Measurements from ENCODE around the gene RPL10A.
"Not testable (repeated sequence)": the region's sequence is repeated elsewhere in the genome, so short reads cannot be mapped to it uniquely, and the experiment has no call there.

Gene RPL10A

DNA sequence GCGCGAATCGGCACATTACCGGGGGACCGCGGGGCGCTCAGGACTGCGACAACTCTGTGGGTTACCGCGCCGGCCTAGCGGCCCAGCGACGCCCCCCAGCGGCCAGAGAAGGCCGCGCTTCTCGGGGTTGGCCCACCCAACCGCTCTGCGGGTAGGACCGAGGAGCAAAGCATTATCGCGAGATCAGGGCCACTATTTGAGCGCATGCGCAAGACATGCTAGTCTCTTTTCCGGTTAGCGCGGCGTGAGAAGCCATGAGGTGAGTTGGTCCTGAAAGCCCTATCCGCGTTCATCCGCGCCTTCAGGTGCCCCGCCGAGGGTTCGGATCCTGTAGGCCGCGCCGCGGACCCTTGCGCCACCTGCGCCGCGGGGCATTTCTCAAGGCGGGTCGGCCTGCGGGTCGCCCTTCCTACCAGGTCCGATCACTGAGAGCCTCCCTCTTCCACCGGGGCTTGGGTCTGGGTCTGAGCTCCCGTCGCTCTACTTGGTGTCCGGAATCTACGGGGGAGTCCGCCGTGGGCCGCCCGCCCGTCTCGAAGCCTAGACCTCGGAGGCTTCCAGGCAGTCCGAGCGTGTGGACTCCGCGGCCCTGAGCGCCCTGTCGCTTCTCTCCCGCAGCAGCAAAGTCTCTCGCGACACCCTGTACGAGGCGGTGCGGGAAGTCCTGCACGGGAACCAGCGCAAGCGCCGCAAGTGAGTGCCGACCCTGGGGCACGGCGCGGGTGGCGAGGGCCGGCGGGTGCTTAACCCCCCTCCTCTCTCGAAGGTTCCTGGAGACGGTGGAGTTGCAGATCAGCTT is at the start of gene RPL10A:
Gene RPL10A, plus strand, starts transcription at position 221 of the 799 bp plus-strand sequence. Its CDS starts 34 bp downstream, at position 255.
- DNase-seq, result peak; percentile 96

DNA sequence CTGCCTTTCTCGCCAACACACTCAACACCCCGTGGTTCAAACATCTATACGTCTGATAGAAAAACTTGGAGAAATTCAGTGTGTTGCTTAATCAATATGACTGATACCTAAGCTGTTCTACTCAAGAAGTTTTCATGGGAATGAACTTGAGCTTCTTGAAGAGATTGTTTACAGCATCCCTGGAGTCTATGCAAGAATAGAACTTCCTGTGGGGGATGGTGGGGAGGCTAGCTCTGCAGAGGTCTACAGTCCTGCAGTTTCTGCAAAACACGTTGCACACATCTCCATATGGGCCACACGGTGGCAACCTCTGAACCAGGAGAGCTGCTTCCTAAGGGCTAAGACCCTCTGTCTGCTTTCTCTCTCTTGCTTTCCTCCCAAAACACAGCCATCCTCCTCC is 48.8 kb upstream of the RPL10A start:
- no peak for DNase-seq

DNA sequence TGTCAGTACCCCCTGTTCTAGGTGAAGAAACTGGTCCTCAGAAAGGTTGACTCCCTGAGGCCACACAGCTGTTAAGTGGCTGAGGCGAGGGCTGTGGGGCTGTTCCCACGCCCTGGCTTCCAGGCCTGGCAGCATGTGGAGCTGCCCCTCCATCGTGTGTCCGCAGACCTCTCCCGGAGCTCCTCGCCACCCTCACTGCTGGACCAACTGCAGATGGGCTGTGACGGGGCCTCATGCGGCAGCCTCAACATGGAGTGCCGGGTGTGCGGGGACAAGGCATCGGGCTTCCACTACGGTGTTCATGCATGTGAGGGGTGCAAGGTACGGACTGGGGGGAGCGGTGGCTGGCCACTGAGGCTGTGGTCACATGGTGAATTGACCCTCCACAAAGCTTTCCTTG is 48.2 kb upstream of the RPL10A start:
- DNase-seq, result no peak

DNA sequence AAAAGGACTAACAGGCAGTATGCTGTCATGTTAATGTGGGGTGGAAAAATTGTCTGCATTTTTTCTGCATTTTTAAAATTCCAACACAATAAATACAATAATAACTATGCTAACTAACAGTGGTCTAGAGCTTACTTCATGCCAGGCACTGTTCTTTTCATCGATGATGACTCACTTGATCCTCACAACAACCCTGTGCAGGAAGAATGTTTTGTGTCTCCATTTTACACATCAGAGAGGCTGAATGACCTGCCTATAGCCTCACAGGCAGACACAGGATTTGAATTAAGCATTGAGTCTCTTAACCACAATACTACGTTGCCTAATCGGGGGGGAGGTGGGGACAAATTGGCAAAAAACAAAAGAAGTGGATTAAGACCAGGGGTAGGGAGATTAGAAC is 42.9 kb upstream of the RPL10A start:
- DNase-seq, result no peak

DNA sequence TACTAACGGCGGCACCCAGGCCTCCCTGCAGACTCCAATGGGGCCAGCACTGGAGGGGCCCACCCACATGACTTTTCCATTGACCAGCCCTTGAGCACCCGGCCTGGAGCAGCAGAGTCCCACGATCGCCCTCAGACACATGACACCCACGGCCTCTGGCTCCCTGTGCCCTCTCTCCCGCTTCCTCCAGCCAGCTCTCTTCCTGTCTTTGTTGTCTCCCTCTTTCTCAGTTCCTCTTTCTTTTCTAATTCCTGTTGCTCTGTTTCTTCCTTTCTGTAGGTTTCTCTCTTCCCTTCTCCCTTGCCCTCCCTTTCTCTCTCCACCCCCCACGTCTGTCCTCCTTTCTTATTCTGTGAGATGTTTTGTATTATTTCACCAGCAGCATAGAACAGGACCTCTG is 42.1 kb upstream of the RPL10A start:
- no peak for DNase-seq

DNA sequence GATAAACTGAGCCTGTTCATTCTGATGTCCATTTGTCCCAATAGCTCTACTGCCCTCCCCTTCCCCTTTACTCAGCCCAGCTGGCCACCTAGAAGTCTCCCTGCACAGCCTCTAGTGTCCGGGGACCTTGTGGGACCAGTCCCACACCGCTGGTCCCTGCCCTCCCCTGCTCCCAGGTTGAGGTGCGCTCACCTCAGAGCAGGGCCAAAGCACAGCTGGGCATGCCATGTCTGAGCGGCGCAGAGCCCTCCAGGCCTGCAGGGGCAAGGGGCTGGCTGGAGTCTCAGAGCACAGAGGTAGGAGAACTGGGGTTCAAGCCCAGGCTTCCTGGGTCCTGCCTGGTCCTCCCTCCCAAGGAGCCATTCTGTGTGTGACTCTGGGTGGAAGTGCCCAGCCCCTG is 40.8 kb upstream of the RPL10A start:
- no peak for DNase-seq

DNA sequence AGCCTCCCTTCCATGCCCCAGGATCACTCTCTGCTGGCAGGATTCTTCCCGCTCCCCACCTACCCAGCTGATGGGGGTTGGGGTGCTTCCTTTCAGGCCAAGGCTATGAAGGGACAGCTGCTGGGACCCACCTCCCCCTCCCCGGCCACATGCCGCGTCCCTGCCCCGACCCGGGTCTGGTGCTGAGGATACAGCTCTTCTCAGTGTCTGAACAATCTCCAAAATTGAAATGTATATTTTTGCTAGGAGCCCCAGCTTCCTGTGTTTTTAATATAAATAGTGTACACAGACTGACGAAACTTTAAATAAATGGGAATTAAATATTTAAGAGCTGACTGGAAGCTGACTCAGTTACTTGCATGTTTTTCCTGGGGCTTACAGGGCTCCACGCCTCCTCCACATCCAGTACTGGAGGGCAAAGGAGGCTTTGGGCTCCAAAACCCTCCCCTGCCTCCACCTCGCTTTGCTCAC is 40.3 kb upstream of the RPL10A start:
- no peak for DNase-seq

DNA sequence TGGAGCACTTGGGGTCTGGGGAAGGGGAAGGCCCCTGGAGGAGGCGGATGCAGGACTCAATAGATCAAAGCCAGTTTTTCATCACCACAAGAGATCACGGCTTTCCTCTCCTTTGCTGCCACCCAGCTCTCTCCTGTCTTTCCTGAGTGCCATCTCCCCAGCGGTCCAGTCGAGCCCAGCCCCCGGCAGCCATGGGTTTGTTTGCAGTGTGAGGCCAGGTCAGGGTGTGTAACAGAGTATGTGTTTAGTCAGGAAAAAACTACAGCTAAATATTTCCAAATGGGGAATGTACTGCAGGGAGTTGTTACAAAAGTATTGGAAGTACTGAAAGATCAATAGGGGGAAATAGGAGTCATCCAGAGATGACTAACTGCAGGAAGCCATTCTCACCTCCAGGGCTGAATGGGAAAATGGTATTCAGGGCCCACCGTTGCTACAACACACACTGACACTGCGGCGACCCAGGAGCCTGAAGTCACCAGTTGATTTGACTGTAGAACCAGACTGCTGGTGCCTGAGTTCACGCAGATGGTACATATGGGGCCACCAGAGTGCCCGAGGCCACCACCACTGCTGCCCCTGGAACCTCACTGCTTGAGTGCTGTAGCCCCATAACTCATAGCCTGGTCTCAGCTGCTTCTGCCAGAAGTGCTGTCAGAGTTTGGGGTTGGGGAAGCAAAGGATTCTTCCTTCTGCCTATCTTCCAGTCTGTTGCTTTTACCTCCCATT is 39.6 kb upstream of the RPL10A start:
- DNase-seq, result no peak

DNA sequence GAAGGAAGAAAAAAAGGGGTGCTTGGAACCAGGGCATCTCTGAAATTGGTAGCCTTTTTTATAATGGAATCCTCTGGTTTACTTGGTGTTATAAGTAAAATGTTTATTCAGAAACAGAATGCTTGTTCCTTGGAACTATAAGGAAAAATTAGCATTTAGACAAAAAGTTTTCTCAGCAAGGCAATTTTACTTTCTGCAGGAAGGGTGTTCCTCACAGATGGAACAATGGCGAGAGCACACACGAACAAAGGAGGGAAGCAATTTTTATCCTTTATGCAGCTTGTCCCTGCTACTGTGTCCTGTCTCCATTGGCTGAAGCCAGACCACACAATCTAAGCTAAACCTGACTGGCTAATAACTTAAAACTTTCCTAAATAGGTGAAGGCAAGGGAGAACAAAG is 38.7 kb upstream of the RPL10A start:
- no peak for DNase-seq

DNA sequence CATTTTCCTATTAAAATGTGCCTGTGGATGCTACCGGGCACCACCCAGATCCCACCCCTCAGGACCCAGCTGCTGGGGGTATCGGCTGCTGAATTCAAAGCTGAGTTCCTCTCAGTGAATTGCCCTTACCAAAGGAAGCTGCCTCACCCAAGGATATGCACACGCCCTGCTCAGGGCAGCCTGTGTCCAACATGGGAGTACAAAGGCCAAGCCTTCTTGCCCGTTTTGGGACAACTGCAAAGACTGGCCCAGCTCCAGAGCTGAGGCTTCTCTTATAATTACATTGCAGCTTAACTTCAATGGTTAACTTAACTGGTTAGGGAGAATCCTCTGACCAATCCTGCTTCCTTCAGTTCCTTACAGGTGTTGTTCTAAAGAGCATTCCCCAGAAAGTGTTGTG is 35.9 kb upstream of the RPL10A start:
- no peak for DNase-seq

DNA sequence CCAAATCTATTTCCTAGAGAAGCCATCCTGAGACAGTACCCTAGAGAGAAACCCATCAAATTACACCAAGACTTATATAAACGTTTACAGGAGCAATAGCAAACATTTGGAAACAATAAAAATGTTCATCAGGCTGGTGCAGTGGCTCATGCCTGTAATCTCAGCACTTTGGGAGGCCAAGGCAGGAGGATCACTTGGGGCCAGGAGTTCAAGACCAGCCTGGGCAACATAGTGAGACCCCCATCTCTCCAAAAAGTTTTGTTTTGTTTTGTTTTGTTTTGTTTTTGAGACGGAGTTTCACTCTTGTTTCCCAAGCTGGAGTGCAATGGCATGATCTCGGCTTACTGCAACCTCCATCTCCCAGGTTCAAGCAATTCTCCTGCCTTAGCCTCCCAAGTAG is 35.5 kb upstream of the RPL10A start:
- DNase-seq, result not testable (repeated sequence)

DNA sequence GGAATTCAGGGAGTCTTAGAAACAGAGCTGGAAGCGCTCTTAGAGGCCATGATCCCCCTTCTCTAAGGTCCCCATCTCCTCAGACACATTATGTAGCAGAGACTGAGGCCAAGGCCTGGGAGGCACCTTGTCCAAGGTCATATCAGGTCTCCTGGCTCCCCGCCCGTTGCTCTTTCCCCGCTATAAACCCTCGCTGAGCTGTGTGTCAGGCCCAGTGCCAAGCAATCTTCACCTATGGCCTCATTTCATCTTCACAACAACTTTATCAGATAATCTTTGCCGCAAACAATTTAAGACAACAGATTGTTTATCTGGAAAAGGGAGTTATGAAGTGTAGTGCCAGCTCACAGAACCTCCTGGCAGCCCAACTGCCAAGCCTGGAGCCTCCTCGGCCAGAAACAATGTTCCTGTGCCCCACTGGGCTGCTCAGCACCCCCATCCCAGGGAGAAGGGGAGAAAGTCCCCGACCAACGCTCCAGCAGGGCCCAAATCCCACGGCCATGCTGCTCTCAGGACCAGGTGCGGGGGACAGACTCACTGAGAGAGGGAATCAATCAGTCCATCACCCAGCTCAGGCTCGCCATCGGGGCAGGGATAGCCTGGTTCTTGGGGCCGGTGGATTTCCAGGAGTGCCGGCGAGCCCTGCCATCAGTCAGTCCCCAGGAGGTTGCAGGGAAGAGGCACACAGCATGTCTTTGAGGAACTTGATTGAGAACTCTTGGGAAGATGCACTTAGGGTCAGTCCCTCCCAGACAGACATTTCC is 32.9 kb upstream of the RPL10A start:
- no peak for DNase-seq

DNA sequence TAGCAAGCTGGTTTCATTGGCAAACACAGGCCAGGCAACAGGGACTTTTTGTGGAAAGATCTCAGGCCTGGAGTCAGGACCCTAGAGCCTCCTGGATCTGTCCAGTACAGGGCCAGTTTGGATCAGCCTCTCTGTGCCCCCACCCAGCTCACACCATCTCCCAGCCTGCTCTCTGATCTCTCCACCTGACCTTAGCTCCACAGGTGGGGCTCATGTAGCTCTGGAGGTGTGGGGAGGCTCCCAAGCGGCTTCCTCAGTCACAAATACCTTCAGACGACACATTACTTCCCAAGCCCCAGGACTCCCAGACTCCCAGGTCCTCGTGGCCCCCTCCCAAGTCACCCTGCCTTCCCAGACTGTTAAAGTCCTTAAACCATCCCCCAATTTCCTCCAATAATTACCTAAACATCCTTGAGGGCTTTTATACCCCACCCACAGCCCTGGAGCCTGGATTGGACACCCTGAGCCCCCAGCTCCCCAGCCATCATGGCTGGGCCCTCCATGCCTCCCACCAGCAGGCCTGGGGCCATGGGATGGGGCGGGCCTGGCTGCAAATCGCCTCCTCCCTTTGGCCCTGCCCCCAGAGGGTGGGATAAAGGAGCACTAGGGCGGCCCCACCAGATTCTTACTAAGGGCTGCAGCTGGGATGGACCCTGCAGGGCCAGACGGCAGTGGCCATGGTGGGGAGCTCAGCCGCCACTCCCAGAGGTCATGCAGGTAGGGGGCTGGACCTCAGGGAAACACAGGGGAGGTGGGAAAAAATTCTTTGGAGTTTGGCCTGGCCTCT is 31.9 kb upstream of the RPL10A start:
- no peak for DNase-seq

DNA sequence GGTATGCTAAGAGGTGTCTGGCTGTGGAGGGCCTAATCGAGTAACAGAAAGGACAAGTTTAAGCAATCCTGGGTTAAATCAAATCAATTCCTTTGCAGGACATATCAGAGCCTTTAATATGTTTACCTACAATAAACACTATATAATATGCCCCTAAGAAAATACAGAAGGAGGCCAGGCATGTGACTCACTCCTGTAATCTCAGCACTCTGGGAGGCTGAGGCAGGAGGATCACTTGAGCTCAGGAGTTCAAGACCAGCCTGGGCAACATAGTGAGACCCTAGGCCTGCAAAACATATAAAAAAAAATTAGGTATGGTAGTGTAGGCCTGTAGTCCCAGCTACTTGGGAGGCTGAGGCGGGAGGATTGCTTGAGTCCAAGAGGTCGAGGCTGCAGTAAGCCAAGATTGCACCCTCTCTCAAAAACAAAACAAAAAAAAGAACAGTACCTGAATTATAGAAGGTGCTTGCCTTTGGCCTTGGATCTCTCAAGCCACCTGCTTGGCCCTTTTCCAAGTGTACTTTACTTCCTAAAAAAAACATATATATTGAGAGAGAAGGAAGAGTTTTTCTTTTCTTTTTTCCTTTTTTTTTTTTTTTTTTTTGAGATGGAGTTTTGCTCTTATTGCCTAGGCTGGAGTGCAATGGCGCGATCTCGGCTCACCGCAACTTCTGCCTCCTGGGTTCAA is 29.7 kb upstream of the RPL10A start:
- DNase-seq, result not testable (repeated sequence)

DNA sequence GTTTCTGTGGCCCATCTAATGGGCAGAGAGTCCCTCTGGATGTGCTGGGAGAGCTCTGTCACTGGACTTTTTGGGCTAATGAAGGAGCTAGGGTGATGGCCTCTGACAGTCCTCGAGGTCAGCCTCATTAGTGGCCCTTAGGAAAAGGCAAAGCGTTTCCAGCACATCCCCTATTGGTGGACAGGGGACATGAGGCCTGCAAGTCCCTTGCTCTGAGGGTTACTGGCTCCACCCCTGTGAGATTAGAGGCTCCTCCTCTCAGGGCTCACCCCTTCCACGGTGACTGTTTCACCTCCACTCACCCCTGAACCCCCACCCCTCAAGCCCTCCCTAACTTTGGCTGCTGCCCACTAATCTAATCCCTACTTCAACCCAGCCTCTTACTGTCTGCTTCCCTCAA is 28.9 kb upstream of the RPL10A start:
- no peak for DNase-seq

DNA sequence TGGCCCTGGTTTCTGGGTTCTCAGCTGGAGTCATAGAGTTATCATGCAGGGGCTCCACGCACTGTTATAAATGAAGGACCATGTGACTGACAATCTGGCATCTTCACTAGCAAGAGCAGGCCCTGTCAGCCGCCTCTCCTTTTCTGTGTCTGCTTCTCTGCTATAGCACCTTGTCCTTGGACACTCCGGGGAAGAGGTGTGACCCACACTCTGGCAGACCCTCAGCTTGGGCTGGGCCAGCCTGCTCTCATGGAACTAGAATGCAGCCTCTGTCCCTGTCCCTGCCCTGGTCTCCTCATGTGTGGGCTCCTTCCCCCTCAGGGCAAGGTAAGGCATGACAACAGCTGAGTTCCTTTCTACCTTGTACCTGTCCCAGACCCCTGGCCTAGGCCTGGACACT is 27.0 kb upstream of the RPL10A start:
- DNase-seq, result no peak

DNA sequence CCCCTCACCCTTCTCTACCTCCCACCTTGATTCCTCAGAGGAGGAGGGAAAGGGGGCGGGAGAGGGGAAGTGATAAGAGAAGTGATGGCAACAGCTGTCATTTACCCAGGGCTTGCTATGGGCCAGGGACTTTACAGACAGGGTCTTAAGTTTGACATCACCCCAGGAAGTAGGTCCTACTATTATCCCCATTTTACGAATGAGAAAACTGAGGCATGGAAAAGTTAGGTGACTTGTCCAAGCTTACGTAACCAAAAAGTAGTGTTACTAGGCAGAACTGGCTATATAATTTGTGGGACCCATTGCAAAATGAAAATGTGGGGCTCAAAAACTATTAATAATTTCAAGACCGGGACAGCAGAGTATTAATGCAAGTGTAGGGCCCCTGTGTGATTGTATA is 26.6 kb upstream of the RPL10A start:
- DNase-seq, result no peak

DNA sequence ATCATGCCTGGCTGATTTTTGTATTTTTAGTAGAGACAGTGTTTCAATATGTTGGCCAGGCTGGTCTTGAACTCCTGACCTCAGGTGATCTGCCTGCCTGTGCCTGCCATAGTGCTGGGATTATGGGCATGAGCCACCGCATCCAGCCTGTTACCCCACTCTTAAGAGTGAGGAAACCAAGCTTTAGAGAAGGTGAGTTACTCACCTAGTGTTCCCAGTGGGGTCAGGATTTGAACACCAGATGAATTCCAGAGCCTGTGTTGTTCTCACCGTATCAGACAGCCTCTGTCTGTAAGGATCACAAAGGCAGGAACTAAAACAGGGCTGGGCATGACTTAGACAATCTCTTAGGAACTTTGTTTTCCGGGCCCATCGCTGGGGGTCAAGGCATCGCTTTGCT is 25.5 kb upstream of the RPL10A start:
- DNase-seq, result no peak

DNA sequence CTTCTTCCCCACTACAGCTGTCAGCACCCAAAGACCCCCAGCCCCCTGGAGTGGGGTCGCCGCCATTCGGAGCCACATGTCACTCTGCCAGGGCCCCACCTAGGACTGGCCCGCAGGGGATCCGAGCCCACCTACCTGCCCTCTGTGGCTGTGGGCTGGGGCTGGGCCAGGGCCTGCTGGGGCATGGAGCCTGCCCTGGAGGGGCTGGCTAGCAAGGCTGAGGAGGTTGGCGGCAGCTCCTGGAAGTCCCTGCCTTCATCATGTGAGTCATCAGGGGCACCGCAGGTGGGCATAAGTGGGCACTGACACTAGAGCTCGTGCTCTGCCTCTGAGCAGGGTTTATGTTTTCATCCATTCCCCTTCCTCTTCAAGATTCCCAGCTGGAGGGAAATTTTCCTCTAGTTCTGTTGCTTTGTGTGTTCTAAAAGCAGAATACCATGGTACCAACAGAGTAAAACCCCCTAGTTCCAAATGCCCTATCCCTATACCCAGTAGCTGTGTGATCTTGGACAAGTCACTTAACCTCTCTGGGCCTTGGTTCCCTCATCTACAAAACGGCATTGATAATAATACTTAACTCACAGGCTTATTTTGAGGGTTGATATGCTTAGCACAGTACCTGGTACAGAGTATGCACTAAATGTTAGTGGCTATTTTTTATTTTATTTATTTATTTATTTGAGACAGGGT is 24.7 kb upstream of the RPL10A start:
- no peak for DNase-seq

DNA sequence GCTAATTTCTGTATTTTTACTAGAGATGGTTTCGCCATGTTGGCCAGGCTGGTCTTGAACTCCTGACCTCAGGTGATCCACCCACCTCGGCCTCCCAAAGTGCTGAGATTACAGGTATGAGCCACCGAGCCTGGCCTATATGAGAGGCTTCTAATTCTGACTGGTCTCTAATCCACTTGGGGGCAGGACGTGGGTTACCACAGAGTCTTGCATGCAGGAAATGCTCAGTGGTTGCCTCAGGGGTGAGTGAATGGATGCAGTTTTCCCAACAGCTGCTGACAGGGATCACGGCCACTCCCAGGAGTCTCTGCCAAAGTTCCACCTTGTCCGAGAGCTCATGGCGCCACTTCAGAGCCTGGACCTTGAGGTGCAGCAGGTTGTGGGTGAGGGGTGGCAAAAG is 22.5 kb upstream of the RPL10A start:
- DNase-seq, result no peak

DNA sequence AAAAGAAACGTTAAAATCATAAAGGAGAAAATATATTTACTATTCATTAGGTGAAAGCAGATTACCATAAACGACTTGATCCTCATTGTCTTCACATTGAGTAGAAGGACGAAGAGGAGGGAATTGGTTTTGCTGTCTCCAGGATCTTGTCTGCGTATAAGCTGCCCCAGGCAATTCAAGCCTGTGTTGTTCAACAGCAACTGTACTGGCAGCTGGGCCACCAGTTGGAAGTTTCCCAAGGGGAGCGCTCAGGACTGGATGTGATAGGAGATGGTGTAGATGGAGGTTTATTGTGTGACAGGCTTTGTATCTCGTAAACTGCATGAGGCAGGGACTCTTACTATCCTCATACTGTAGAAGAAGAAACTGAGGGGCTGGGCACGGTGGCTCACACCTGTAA is 20.0 kb upstream of the RPL10A start:
- no peak for DNase-seq

Data from COR-L47 (cell line).